ENCODE measurements around the gene TANC1. TPM values are rescaled to one million over a fixed set of nuclear protein-coding genes. Genes with fewer than 3 reads are reported as not detected.

The TANC1 gene
- total and polyA plus RNA-seq, 2 of the 4 experiments (the other 2 are of a cell fraction): 10.2 to 12.9 TPM

GRCh38 chr2:159106109-159106508 is 137.7 kb downstream of the TANC1 start:
- peak overlapping the region; percentile 54 for H2BK5ac ChIP-seq (ENCODE audit: low read depth, low read length, poor library complexity, severe bottlenecking)
- no TSS peak for BruUV-seq (replicated peaks)
- H3K9me1 ChIP-seq (ENCODE audit: insufficient read depth, low read length): peaks cover 11% of the 10 kb centered on the region
- TF ChIP-seq RAD21 (IDR thresholded peaks at IDR 0.05; ENCODE audit: low read length) (peak; percentile 31), RCOR1 (IDR thresholded peaks at IDR 0.05; ENCODE audit: insufficient replicate concordance, low read length) (no peak), USF2 (IDR thresholded peaks at IDR 0.05; ENCODE audit: low read depth, low read length) (no peak), SMC3 (IDR thresholded peaks at IDR 0.05; ENCODE audit: low read depth, low read length) (peak; percentile 17; the same call in 1 of the 2 replicates), CEBPB (IDR thresholded peaks at IDR 0.05; ENCODE audit: low read depth, low read length) (peak; percentile 92)
- WGBS, 2 experiments (ENCODE audit: extremely low coverage in 2 of 2, insufficient read length in 1 of 2): 33% methylated on average over 1 of the region's 5 CpGs; no CpG with 5 or more reads in 1 of the 2 experiments
- peak overlapping the region; percentile 25; the same call in 1 of the 2 replicates for H3K23ac ChIP-seq (ENCODE audit: low read depth, low read length)
- no peak overlapping the region for H3K56ac ChIP-seq (ENCODE audit: extremely low read depth, insufficient read depth, low read length)
- H4K5ac ChIP-seq (ENCODE audit: low read depth, low read length): no peak overlapping the region
- H2AFZ ChIP-seq (replicated peaks; ENCODE audit: low read length, poor library complexity): no peak overlapping the region
- H4K8ac ChIP-seq (ENCODE audit: low read depth in 2 of 2, low read length in 2 of 2): 0 out of 4 replicates have a peak overlapping the region, but pooled peaks of 1 of the 2 experiments have one; percentile 27
- H2BK20ac ChIP-seq (ENCODE audit: low read depth, low read length): 0 out of 2 replicates have a peak overlapping the region, but pooled peaks have one; percentile 8
- no peak overlapping the region for H3K18ac ChIP-seq (ENCODE audit: low read depth, low read length)
- POLR2A ChIA-PET (ENCODE audit: unreplicated experiment): no interaction called here
- peaks cover under 1% of the 10 kb centered on the region for H3K36me3 ChIP-seq (ENCODE audit: control insufficient read depth, insufficient read depth, low read length)
- no peak overlapping the region for H2BK15ac ChIP-seq (ENCODE audit: low read depth, low read length)
- intact Hi-C loops (cut with micrococcal nuclease) (no loop called here), in situ Hi-C loops (cut with MboI; ENCODE audit: low sequenced_read_pairs) (no loop called here), dilution Hi-C loops (cut with HindIII; ENCODE audit: low sequenced_read_pairs, unreplicated experiment) (loop anchor here (25.0 kb wide), 1 partner anchor 194 kb away; no protein-coding TSS in a partner anchor)
- H2AK9ac ChIP-seq (replicated peaks; ENCODE audit: low read depth, low read length, poor library complexity): no peak overlapping the region
- H3K9ac ChIP-seq (ENCODE audit: low read depth, low read length): no peak overlapping the region
- no peak overlapping the region for H2AK5ac ChIP-seq (ENCODE audit: low read depth, low read length)
- no peaks in the 10 kb centered on the region for H3K27me3 ChIP-seq (ENCODE audit: control insufficient read depth, insufficient read depth, low read length)
- peak; percentile 71 for ATAC-seq (ENCODE audit: low read depth)
- H4K91ac ChIP-seq (ENCODE audit: insufficient read depth, low read depth, low read length): no peak overlapping the region
- H3K4me2 ChIP-seq (ENCODE audit: low read depth, low read length): no peak overlapping the region; the same call in 1 of the 2 replicates
- peaks cover 5% of the 10 kb centered on the region for H3K4me1 ChIP-seq (ENCODE audit: control insufficient read depth, insufficient read depth, low read length)
- H3K4me3 ChIP-seq (ENCODE audit: insufficient read depth, low read depth, low read length): no peak overlapping the region
- H3K9me3 ChIP-seq (ENCODE audit: control insufficient read depth, insufficient read depth, low read length): no peaks in the 10 kb centered on the region
- CTCF ChIA-PET: interaction anchor here (0.6 kb wide), 4 partner anchors 169 to 1196 kb away, joined by 3 to 4 read pairs (median 3); no protein-coding TSS in a partner anchor
- peaks cover 20 to 31% of the 10 kb centered on the region in 2 experiments for H3K79me1 ChIP-seq (ENCODE audit: low read depth in 1 of 2, low read length in 2 of 2)
- H3K27ac ChIP-seq (ENCODE audit: insufficient read depth, low read length): no peak overlapping the region
- no peak overlapping the region; the same call in 1 of the 2 replicates for H3K14ac ChIP-seq (replicated peaks; ENCODE audit: low read depth, low read length)
- no peak overlapping the region for H3K4ac ChIP-seq (ENCODE audit: low read depth, low read length)
- H4K20me1 ChIP-seq (ENCODE audit: insufficient read depth, low read length): no peaks in the 10 kb centered on the region
- H2BK120ac ChIP-seq (ENCODE audit: low read depth, low read length): no peak overlapping the region; the same call in 1 of the 2 replicates
- peak; percentile 75 for DNase-seq

All from IMR-90 (cell line).